ENCODE measurements around the gene INHA. TPM values are rescaled to one million over a fixed set of nuclear protein-coding genes. Genes with fewer than 3 reads are reported as not detected.
A peak's percentile ranks its signal among the peaks of the same experiment; 100 is the strongest.

The INHA gene
- total RNA-seq, 4 donors from 2014 or later: 0.58 to 1.4 (median 0.84) TPM; not detected in 1

DNA sequence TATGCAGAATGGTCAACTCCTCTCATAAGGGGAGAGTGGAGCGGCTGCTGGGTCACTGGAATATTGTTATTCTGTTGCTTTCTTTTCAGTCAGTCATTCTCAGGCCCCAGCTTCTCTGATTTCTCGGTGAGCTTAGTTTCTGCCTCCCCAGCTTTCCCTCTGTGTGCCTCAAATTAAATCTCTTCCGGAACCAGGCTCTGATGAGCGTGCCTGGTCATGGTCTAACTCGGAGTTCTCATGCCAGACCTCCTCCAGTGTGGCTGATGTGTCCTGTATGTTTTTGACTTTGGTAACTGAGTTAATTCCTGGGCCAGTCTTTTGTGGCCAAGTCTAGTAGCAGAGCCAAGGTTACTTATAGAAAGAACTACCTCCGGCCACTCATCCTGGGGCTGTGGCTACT, 20.6 kb downstream of the INHA start:
- WGBS, 2 donors: 55 to 56% methylated on average over 6 of the region's 6 CpGs
- intact Hi-C loops (cut with DNase I; ENCODE audit: low total_unique reads): no loop called here

GRCh38 chr2:219593154-219593553, 21.0 kb downstream of the INHA start:
- H3K4me3 ChIP-seq (ENCODE audit: low read depth, poor library complexity, severe bottlenecking): no peak overlapping the region
- no peak for DNase-seq (ENCODE audit: low spot score in 2 of 2)
- WGBS, 2 donors: 85 to 90% methylated on average over 2 of the region's 2 CpGs
- intact Hi-C loops (cut with DNase I; ENCODE audit: low total_unique reads): no loop called here
- TF ChIP-seq POLR2A (IDR thresholded peaks at IDR 0.05): no peak
- TF ChIP-seq, protein P1, sequence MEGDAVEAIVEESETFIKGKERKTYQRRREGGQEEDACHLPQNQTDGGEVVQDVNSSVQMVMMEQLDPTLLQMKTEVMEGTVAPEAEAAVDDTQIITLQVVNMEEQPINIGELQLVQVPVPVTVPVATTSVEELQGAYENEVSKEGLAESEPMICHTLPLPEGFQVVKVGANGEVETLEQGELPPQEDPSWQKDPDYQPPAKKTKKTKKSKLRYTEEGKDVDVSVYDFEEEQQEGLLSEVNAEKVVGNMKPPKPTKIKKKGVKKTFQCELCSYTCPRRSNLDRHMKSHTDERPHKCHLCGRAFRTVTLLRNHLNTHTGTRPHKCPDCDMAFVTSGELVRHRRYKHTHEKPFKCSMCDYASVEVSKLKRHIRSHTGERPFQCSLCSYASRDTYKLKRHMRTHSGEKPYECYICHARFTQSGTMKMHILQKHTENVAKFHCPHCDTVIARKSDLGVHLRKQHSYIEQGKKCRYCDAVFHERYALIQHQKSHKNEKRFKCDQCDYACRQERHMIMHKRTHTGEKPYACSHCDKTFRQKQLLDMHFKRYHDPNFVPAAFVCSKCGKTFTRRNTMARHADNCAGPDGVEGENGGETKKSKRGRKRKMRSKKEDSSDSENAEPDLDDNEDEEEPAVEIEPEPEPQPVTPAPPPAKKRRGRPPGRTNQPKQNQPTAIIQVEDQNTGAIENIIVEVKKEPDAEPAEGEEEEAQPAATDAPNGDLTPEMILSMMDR (IDR thresholded peaks at IDR 0.05): no peak

More for the DNA sequence above, 20.6 kb downstream of the INHA start:
- no peak for DNase-seq (ENCODE audit: low spot score in 2 of 2)
- H3K4me3 ChIP-seq (ENCODE audit: low read depth, poor library complexity, severe bottlenecking): no peak overlapping the region
- TF ChIP-seq, protein P1 (IDR thresholded peaks at IDR 0.05): no peak
- TF ChIP-seq POLR2A (IDR thresholded peaks at IDR 0.05): no peak

DNA sequence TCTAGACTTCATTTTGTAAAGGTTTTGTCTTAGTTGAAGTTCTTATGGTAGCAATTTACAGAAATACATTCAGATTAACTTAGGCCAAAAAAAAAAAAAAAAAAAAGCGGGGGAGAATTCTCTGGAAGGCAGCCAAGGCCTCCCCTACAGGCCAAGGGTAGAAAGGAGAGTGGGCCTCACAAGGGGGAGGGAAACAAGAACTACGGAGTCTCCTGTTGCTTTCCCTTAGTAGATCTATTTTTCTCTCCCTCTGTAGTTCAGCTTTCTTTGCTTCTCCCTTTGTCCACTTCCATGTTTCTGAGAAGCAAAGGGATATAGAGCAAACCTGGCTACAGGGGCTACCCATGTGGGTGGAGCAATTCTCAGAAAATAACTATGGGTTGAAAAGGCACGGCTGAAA, 23.1 kb downstream of the INHA start:
- H3K4me3 ChIP-seq (ENCODE audit: low read depth, poor library complexity, severe bottlenecking): no peak overlapping the region
- intact Hi-C loops (cut with DNase I; ENCODE audit: low total_unique reads): no loop called here
- WGBS, 2 donors: 38 to 43% methylated on average over 3 of the region's 3 CpGs
- TF ChIP-seq, protein P1 (IDR thresholded peaks at IDR 0.05): no peak
- DNase-seq (ENCODE audit: low spot score in 2 of 2): no peak

DNA sequence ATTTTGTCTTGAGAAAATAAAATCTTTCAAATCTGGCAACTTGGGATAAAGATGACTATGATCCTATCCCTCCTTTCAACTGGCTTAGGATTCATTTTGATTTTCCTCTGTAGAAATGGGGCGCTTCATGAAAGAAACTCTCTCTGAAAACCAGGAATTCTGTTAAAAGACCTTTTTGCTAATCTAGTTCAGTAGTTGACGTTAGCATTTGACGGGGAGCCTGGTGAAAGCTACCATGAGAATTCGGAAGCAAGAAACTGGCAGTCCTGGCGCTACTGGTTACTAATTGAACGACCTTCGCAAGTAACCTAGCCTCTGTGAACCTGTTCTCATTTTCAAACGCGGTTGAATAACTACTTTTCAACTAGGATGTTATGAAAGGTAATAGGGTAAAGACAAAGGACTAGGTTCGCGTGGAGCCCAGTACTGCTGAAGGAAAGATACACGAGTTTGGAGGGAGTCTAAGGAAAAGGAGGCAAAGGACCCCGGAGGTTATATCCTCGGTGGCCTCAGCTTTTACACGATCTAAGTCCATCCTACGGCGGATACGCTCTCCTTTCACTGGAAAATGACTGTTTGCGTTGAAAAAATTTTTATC, 24.9 kb downstream of the INHA start:
- no peak for DNase-seq (ENCODE audit: low spot score in 2 of 2)
- intact Hi-C loops (cut with DNase I; ENCODE audit: low total_unique reads): no loop called here
- TF ChIP-seq POLR2A (IDR thresholded peaks at IDR 0.05): no peak
- TF ChIP-seq, protein P1 (IDR thresholded peaks at IDR 0.05): no peak
- 7 to 8% methylated on average over 19 of the region's 19 CpGs for WGBS, 2 donors
- peak overlapping the region; percentile 31 for H3K4me3 ChIP-seq (ENCODE audit: low read depth, poor library complexity, severe bottlenecking)

- H3K4me3 ChIP-seq (ENCODE audit: low read depth, poor library complexity, severe bottlenecking): peak within 1 kb of the TSS; percentile 31
- intact Hi-C loops (cut with DNase I; ENCODE audit: low total_unique reads): no loop called here
- peak; percentile 97 to 99 for DNase-seq (ENCODE audit: low spot score in 2 of 2)
- WGBS, 2 donors: 0% methylated on average over 50 to 57 of the region's 57 CpGs
- TF ChIP-seq, protein P1 (IDR thresholded peaks at IDR 0.05): no peak
- no peak for TF ChIP-seq POLR2A (IDR thresholded peaks at IDR 0.05)
Observed at GRCh38 chr2:219597552-219598307, 25.6 kb downstream of the INHA start, which contains the start of gene STK11IP. TSS of gene STK11IP (plus strand) at chr2:219597857. CDS start at chr2:219598120, 263 bp downstream.

Measured in lower leg skin (tissue), 4 donors.